HG03066 (cell line): ENCODE data around the gene CA10.

Source experiments
- ATAC-seq: cut with Tn5 transposase; IDR thresholded peaks from one replicate; pipeline ENCODE4 v1.9.1; 2021; ENCODE audit warnings: low read depth; ENCODE audit not compliant: unreplicated experiment

The CA10 gene

GRCh38 chr17:51739245-51739886 is 419.1 kb downstream of the CA10 start:
- ATAC-seq, result no peak

DNA sequence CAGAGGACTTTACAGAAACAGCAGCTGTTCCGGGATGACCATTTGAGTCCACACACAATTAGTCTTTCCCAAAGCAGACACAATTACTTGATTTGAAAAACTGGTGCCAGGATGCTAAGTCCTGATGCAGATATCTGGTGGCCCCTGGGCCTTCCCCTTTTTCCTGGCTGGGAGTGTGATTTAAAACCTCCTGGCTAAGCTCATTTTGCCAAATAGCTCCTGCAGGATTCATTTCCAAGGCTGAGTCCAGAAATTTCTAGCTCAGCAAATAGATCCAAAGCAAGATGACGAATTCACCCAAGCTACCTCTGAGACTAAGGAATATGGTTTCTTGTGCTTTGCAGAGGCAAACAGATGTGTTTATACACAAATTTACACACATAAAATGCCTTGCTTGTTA is 422.2 kb downstream of the CA10 start:
- no peak for ATAC-seq

GRCh38 chr17:51734976-51735375 is 423.5 kb downstream of the CA10 start:
- no peak for ATAC-seq

GRCh38 chr17:51734462-51734861 is 424.1 kb downstream of the CA10 start:
- no peak for ATAC-seq

DNA sequence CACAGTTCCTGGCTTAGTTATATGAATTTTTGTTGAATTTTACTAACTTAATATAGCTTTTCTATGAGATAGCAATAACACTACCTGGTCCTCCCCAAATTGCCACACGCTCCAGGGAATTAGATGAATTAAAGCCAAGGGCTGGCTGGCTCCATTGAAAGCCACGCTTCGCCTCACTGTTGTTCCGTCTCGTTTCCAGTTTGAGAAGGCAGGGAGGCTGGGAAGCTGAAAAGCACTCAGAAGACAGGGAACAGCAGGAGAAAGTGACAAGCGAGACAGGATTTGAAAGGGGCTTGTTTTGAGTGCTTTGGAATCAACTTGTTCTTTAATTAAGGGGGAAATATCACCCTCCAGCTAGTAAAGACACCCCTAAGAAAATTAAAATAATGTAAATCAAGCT is 425.3 kb downstream of the CA10 start:
- no peak for ATAC-seq

DNA sequence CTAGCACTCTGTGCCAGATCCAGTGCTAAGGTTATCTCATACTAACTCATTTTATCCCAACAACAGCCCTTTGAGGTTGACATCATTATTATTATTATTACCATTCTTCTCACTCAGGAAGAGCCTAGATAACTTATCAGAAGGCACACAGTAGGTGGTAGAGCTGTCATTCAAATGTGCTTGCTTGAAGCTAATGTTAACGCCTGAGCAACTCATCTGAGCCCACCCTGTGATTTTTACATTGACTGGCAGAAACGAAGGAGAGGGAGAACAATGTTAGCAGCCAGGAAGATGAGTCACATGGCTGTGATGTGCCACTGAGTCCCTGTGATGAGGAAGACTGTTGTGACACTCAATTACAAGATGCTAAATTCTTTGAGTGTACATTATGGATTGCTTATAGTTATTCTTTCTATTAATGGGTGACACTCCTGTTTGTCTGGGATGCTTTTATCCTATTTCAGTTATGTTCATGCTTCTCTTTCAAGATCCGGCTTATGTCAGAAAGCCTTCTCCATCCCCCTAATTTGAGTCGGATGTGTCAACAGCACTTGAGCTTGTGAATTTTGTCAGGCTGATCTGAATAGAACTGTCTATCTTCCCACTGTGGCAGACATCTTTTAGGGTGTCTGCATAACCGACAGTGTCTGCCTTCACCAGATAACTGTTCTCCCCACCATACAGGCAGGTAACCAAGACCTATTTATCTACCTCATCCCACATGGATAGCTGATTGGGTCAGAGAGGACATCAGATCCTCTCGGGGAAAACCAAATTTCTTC is 426.4 kb downstream of the CA10 start:
- no peak for ATAC-seq

GRCh38 chr17:51730303-51731050 is 428.0 kb downstream of the CA10 start:
- no peak for ATAC-seq

DNA sequence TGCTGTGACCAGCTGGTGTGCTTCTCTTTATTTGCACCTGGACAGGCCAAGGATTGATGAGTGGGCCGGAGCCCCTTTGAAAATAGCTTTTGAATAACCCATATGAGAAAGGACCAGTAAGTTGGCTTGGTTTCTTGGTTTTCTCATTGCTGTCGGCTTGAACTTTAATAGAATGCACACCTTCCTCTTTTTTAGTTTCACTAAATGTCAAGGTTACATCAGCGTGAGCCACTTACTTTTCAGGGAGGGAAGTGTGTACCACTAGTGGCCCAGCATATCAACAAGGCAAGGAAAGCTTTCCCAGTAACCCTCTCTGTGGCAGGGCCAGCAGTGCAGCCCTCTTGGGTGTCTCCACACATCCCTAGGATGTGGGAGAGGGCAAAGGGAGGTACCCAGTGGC is 433.3 kb downstream of the CA10 start:
- ATAC-seq, result no peak

- no peak for ATAC-seq
Measured at GRCh38 chr17:51724043-51724580, 434.4 kb downstream of the CA10 start.

DNA sequence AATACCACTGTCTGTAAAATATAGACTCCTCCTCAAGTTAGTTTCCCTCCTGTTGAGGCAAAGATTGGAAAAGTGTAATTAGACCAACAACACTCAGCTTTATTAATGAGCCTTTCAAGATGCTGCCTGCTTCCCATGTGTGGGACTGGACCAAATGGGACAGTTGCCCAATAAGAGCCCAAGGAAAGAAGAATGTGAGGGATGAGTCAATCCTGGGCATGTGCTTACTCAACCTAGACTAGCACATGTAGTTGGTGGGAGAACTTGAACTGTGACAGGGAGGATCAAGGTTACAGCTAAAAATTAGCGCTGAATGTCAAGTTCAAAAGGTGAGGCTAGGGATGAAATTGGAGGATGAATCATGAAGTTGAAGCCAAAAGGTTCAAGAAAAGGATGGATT is 435.5 kb downstream of the CA10 start:
- no peak for ATAC-seq

DNA sequence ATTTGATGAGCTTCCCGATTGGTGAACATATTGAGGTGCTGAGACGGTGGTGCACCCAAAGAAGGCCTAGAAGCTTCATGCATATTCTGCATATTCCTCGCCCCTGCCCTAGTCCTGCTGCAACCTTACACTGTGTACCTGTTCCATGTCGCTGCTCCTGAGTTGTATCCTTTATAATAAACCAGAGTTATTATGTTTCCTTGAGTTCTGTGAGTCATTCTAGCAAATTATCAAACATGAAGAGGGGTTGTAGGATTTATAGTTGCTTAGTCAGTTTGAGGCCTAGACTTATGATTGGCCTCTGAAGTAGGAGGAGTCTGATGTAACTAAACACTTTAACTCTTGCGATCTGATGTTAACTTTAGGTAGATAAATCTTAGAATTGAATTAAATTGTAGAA is 436.8 kb downstream of the CA10 start:
- no peak for ATAC-seq

DNA sequence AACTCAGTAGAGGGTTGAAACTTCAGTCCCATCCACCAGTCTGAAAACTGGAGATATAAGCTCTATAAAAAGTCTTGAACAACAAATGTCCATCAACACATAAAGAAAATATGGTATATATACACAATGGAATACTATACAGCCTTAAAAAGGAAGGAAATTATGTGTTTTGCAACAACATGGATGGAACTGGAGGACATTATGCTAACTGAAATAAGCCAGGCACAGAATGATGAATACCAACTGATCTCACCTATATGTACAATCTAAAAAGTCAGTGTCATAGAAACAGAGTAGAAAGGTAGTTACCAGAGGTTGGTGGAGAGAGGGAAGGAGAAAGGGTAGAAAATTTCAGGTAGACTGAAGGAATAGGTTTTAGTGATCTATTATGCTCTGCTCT is 438.1 kb downstream of the CA10 start:
- no peak for ATAC-seq

DNA sequence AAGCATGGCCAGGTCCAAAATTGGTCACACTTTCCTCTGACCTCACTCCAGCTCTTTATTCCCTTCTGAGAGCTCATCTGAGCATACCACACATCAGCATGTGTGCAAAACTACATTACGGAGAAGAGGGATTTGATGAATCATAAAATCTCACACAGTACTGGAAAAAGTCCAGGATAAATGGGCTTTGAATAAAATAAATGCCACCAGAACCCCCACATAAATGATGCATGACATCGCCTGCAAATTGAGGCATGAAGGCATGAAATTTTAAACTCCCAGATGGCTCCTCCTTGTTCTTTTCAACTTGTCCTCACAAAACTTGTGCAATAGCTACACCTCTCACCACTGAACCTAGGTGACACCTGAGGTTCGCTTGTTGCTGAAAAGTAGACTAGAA is 439.5 kb downstream of the CA10 start:
- ATAC-seq, result no peak

GRCh38 chr17:51711581-51711980 is 446.9 kb downstream of the CA10 start:
- no peak for ATAC-seq

DNA sequence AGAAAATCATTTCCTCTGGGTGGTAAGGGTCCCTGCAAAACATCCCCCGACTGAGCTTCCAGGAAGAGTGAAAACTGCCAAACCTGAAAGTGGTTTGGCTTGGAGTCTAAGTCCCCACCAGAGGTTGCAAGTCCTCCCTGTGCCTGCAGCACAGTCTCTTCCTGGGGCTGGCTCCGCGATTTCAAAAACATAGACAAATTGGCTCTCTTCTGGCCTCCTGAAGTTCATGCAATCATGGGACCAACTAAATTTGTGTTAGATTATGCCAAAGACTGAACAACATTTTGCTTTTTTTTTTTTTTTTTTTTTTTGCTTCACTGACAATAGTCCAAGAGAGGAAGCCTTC is 447.9 kb downstream of the CA10 start:
- no peak for ATAC-seq

- ATAC-seq, result no peak
Measured at GRCh38 chr17:51709694-51710633, 448.6 kb downstream of the CA10 start.

- no peak for ATAC-seq
Measured at GRCh38 chr17:51707216-51707615, 451.3 kb downstream of the CA10 start.

DNA sequence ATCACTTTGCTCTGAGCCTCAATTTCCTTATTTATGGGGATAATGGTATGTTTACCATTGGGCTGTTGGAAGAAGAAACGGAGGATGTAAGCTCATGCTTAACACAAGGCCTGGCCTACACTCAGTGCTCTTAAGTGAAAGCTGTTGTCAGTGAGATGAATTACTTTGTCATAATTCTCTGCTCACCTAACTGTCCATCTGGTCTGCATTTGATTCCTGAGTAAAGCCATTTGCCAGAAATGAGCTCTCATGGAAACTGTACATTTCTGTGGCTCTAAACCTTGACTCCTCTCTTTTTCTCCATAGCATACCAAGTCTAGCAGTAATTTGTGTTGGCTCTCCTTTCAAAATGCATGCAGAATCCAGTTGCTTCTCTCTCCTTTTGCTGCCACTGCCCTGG is 452.4 kb downstream of the CA10 start:
- ATAC-seq, result no peak

- ATAC-seq, result no peak
Measured at GRCh38 chr17:51703361-51704341, 454.9 kb downstream of the CA10 start.
